PFSK-1 (cell line): Measurements from ENCODE around the gene AKR1D1.

Source experiments
- REST ChIP-seq, 2 experiments: IDR thresholded peaks; 2 replicates each; pipeline versions ENCODE4 v1.6.1 to v1.8.0; 2011 to 2012; ENCODE audit warnings: low read depth in 2 of 2, low read length in 2 of 2, control low read depth in 1 of 2, inconsistent platforms in 1 of 2, mild to moderate bottlenecking in 1 of 2, moderate library complexity in 1 of 2; ENCODE audit not compliant: insufficient read depth in 1 of 2
- TAF1 ChIP-seq: IDR thresholded peaks from 2 replicates; pipeline ENCODE4 v1.6.1; 2012; ENCODE audit warnings: low read length, control low read depth, borderline replicate concordance; ENCODE audit not compliant: insufficient read depth

- no peak for TF ChIP-seq REST (IDR thresholded peaks at IDR 0.05; ENCODE audit: insufficient read depth in 1 of 2, low read depth in 2 of 2, low read length in 2 of 2)
- TF ChIP-seq TAF1: no peak
Observed at GRCh38 chr7:138083859-138084258, 7.6 kb downstream of the AKR1D1 start.
